HG03457 (cell line): ENCODE data around the gene INPP4A.

ENCODE experiments used
- ATAC-seq: cut with Tn5 transposase; IDR thresholded peaks from one replicate; pipeline ENCODE4 v1.9.1; 2021; ENCODE audit warnings: moderate number of reproducible peaks; ENCODE audit not compliant: unreplicated experiment

Gene INPP4A

DNA sequence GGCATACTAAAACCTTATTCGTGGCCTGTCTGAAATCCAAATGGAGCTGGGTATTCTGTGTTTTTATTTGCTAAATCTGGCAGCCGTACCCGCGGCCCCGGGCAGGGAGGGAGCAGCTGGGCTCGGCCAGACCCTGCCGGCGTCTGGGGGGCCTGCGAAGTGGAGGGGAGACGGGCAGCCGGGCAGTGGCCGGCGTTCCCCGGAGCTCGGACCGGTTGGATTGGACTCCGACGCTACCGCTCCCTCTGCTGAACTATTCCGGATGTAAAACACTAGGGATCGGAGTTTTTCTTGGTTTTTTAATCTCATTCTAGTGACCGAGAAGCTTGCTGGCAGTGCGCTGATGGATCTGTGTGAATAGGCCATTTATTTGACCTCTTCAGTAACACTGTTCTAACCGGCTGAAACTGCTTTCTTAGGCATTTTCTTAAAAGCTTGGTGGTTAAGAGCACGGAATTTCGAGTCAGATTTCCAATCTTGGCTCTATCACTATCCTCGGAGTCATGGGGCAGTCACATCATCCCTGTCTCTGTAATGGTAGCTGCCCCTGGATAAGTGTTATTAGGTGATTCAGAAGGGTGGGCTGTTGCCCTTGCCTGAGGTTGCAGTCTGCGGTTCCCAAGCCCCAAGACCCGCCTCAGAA lies 164.4 kb downstream of the INPP4A start:
- ATAC-seq, result no peak

DNA sequence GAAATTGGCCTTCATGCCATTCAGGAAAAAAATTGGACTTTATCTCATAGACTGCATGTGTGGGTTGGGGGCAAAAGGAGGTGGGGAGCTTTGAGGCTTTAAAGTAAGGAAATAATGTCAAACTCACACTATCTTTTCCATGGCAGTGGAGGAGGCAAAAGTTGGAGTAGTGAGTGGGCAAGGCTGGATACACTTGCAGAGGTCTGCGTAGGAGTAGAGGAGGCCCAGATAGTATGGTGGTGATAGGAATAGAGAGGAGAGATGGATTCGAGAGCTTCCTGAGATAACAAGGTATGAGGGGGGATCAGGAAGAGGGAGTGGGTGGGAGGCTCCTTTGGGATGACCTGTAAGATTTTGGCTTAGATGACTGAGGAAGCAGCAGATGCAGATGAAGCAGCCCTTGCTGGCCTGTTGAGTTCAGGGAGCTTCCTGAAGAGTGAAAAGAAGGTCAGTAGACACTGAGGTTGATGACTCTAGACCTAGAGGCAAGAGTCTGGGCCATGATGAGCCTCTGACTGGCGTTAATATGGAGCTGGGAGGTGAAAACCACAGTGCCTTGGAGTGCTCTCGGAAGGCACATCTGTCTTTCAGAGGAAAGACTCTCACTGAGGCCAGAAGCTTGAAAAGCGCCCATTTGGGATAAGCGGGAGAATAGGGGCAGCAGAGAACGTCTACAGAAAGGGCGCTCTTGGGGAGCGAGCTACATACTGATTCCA lies 169.5 kb downstream of the INPP4A start:
- ATAC-seq, result no peak

DNA sequence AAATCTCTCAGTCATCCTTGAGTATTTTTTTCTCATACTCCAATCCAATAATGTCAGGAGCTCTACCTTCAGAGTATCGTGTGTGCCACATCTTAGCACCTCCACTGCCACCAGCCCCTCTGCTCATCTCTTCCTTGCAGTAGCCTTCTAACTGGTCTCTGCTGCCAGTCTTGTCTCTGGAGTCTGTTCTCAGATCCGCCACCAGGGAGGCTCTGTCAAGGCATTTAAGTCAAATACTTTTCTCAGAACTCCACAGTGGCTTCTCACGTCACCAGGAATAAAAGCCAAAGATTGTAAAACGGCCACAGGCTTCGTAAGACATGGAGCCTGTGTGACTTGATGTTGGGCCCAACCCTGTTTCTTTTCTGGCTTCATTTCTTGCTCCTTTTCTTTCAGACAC lies 170.8 kb downstream of the INPP4A start:
- ATAC-seq, result no peak

DNA sequence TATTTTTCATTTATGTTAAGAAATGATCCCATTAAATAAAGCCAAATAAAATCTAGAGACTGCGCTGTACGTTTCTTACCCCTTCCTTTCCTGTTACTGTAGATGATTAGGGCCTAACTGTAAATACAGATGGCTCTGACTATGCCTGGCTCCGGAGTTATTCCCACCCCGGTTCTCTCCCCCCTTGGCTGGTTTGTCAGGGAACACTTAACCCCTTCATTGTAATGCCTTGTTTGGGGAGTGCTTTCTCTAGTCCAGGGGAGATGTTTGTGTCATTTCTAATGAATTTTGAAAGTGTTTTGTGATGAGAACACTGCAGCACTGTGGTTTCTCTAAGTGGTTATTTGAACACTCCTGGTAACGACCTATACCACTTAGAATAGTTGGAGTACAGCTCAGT lies 172.5 kb downstream of the INPP4A start:
- no peak for ATAC-seq

DNA sequence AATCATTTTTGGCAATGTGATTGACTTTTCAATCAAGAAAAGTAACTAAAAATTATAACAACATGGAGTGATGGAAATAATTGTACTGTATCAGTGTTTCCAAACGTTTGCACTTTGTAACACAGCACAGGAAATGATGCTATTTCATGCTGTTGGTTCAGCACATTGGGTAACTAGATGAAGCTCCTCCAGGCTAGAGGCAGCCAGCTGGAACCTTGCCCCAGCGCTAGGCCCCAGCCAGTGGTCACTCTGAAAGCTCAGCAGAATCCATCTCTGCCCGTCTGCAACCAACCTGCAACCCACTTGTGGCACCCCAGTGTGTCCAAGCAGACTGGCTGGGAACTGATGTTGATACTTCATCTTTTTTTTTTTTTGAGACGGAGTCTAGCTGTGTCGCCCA lies 179.0 kb downstream of the INPP4A start:
- ATAC-seq, result no peak

DNA sequence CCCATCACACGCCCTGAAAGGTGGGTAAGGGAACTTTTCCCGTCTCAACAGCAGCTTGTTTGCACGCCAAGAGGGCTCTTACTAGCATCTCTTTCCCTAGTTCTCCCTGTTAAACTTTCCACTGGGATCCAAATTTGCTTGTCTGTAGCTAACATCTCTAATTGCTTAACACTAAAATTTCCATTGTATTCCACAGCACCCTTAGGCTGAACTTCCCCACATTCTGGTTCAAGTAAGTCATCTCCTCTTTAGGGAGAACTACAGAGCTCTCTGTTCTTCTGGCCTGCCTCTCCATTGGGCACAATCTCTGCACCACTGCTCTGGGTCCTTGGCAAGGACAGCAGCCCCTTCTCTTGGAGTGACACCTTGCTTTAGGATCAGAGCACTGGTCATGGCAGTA lies 187.7 kb downstream of the INPP4A start:
- ATAC-seq, result no peak

DNA sequence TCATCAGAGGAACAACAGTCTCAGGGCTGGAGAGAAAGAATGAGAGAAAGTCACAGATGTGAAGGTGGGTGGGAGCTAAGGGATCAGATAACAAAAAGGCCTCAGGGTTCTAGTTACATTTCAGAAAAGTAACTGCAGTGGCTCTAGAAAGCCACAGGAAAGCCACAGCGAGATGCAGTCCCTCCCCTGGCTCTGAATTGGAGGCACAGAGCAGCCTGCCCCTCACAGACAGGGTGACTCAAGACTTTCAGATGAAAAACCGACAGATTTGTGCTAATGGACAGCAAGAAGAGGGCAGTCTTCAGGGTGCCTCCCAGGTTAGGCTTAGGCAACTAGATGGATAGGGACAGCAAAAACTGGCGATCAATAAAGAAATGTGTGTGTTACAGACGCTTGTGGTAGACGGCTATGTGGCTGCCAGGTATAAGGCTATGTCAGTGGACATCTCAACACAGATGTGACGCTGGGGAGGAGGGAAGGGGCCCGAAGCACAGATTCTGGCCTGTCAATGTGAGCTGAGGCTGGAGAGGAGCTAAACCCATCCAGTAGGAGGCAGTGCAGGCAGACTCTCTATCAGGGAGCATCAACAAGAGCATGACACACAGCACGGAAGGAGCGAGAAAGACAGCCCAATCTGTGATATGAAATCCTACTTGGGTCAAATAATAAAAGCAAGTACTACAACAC lies 189.9 kb downstream of the INPP4A start:
- ATAC-seq, result no peak

DNA sequence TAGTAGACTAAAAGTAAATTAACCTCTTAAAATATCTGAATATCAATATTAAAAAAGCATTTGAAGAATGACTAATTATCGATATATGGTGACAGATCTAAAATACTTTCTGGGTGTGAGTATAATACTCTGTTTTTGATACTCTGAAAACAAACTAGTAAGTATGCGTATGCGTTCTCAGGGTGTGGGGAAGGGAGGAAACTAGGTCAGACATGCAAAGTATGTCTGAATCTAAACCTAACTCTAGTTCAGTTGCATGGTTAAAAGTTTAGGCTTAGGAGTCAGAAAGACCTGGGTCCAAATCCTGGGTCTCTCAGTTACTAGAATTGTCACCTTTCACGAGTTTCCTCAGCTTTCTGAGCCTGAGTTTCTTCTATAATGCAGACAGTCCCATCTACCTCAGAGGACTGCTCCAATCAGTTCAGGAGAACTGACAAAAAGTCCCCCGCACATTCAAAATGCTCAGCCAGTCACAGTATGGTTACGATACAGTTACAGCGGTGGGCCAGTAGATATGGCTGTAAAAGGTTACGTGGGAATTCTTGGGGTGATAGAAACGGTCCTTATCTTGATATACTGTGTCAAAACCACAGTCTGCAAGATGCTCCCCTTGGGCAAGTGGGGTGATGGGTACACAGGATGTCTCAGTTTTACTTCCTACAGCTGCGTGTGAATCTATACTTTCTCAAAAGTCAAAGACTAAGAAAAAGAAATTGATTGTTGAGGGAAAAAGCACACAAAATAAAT lies 192.9 kb downstream of the INPP4A start:
- ATAC-seq, result peak; percentile 84

DNA sequence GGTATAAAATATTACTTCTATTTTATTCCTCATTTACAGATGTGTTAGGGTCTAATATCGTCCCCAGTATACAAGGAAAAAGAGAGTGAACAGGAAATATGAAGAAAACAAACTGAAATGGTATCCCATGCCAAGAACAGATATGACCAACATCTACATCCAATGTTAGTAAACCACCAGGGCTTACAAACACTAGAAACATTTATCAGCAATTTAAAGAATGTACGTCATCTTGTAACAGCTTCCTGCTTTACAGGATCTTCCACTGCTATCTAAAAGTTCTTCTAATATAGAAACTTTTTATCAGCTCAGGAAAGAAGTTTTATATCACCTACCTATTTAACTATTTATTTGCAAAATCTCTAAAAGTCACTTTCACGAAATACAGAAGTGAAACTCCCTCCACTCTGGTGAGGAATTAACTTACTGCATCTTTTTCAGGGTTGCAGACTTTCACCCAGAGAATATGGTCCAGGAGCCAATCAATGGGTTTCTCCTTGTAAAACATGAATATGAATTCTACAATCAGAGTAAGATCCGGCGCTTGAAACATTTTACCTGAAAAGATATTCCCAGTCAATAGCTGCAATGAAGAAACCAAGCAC lies 198.9 kb downstream of the INPP4A start:
- ATAC-seq, result no peak
